Fibroblast of pulmonary artery (primary cell): Measurements from ENCODE around the gene EPHX1.
"Not testable (repeated sequence)": the region's sequence is repeated elsewhere in the genome, so short reads cannot be mapped to it uniquely, and the experiment has no call there.

Source experiments
- DNase-seq: peaks from one replicate; pipeline ENCODE4 v3.0.0-alpha.2; 2010; ENCODE audit warnings: low read depth
- H3K4me3 ChIP-seq: replicated peaks from 2 replicates; pipeline ENCODE4 v1.5.1; 2011; ENCODE audit warnings: low read depth, mild to moderate bottlenecking, control low read depth, low read length, moderate library complexity
- TF ChIP-seq, protein P1 (sequence below): IDR thresholded peaks from 2 replicates; pipeline ENCODE4 v1.5.1; 2011; ENCODE audit warnings: mild to moderate bottlenecking, control low read depth, low read length, inconsistent platforms; ENCODE audit errors: missing control alignments

The EPHX1 gene

GRCh38 chr1:225808136-225808535 is 1.8 kb upstream of the EPHX1 start:
- no peak overlapping the region for H3K4me3 ChIP-seq
- no peak for DNase-seq
- TF ChIP-seq, protein P1, sequence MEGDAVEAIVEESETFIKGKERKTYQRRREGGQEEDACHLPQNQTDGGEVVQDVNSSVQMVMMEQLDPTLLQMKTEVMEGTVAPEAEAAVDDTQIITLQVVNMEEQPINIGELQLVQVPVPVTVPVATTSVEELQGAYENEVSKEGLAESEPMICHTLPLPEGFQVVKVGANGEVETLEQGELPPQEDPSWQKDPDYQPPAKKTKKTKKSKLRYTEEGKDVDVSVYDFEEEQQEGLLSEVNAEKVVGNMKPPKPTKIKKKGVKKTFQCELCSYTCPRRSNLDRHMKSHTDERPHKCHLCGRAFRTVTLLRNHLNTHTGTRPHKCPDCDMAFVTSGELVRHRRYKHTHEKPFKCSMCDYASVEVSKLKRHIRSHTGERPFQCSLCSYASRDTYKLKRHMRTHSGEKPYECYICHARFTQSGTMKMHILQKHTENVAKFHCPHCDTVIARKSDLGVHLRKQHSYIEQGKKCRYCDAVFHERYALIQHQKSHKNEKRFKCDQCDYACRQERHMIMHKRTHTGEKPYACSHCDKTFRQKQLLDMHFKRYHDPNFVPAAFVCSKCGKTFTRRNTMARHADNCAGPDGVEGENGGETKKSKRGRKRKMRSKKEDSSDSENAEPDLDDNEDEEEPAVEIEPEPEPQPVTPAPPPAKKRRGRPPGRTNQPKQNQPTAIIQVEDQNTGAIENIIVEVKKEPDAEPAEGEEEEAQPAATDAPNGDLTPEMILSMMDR, result no peak

GRCh38 chr1:225810579-225811538 is 935 bp downstream of the EPHX1 start:
- DNase-seq, result peak; percentile 26
- H3K4me3 ChIP-seq, result peak overlapping the region; percentile 72

DNA sequence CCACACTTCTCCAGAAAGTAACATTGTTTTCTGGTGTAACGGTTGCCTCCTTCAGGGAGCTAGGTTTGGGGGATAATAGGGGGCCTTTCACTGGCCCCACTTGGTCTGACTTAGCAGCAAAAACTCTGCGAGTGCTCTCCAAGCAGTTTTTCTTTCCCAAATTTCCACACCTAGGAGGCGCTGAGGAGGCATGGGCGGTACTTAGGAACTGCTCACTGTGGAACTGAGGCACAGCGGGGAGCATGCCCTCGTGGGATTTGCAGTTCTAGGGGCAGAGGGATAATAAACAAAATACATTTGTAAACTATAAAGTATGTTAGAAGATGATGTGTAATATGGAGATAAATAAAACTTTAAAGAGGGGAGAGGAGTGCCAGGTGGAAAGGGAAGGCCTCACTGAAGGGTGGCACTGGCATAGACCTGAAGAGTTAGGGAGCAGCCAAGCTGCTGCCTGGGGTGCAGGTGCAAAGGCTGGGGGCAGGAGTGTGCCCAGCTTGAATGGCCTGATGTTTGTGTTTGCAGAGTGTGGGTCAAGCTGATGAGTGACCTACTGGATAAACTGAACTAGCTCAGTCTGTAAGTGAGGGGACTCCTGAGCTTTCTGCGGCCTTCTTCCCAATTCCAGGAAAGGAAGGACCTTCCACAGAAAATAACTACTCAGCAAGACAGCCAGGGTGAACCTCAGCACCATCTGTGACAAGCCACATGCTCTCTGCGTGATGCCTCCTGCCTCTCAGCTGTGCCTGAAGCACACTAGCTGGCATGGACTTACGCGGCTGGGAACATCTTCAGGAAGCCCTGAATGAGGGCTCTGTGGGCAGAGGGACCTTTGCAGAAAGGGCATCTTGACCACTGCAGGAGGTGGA is 1.9 kb downstream of the EPHX1 start:
- TF ChIP-seq, protein P1, result peak; percentile 48
- H3K4me3 ChIP-seq, result peak overlapping the region; percentile 72
- no peak for DNase-seq

DNA sequence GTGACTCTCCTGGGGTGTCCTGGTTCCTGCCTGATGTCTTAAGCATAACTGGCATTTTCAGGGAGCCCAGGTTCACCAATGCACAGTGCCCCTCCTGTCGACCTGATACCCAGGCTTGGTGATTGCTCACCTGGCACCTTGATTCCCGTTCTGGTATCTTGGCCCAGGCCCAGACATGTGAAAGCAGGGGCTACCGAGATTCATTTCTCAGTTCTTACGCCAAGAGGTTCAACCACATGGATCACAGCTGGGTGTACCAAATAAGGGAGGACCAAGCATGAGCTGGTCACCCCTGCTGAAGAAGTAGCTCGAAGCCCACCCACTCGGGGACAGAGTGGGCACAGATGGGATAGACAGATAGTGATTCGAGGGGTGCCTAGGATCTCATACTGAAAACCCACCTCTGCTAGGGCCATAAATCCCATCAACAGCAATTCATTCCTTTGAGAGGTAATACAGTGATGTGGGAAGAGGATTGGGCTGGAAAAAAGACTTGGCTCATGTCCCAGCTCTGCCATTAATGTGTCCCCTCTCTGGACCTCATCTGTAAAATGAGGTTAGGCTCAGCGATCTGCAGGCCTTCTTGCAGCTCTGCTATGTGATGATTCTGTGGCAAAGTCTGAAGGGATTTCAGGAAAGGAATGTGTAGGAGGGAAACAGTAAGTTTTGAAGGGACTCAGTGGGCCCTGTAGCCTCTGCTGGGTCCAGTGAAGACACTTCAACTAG is 2.7 kb downstream of the EPHX1 start:
- DNase-seq, result peak; percentile 39
- TF ChIP-seq, protein P1, result no peak
- no peak overlapping the region for H3K4me3 ChIP-seq

DNA sequence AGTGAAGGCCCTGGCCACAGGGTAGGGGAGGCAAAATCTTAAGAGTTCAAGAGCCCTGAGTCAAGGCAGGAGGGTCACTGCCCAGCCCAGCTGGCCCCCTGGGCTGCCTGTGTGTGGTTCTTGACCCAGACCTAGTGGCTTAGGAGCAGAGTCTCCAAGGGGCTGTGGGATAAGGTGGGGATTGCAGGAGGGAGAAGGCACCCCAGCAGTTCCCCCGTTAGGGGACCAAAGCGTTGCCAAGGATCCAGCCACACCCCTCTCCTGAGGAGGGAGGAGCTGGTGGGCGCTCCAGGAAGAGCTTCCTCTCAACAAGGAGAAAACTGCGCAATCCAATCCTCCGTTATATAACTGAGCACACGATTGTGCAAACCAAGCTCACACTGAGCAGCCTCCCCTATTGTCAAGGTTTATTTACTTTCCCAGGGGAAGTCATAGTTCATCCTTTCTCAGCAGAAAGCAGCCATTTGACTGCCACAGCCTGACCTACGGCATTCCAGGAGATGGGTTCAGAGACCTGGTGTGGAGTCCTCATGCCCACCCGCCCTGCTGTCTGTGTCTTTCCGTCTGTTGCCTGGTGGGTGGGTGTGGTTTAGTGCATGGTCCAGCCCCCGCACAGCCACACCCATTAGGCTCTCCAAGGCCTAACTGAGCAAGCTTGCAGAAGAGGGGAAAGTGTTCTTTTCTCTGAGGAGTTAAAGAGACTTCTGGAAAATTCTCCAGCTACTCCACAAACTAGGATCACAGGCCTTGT is 3.5 kb downstream of the EPHX1 start:
- DNase-seq, result peak; percentile 70
- TF ChIP-seq, protein P1, result no peak
- H3K4me3 ChIP-seq, result no peak overlapping the region

- no peak overlapping the region for H3K4me3 ChIP-seq
- TF ChIP-seq, protein P1, result no peak
- DNase-seq, result no peak
Observed at GRCh38 chr1:225814381-225814780, 4.5 kb downstream of the EPHX1 start.

- DNase-seq, H3K4me3 ChIP-seq: not testable (repeated sequence)
Observed at GRCh38 chr1:225815090-225815489, 5.2 kb downstream of the EPHX1 start.
